GM18909 (cell line): ENCODE results near the gene RAB22A.

ENCODE experiments used
- ATAC-seq: cut with Tn5 transposase; IDR thresholded peaks from one replicate; pipeline ENCODE4 v1.9.1; 2021; ENCODE audit warnings: mild to moderate bottlenecking; ENCODE audit not compliant: unreplicated experiment, poor library complexity

Gene RAB22A

GRCh38 chr20:58300321-58300720 is 9.2 kb upstream of the RAB22A start:
- no peak for ATAC-seq

- ATAC-seq, result no peak
Measured at GRCh38 chr20:58303547-58303946, 6.0 kb upstream of the RAB22A start.

GRCh38 chr20:58305061-58305460 is 4.5 kb upstream of the RAB22A start:
- no peak for ATAC-seq

GRCh38 chr20:58306421-58307261 is 2.9 kb upstream of the RAB22A start:
- ATAC-seq, result peak; percentile 59

GRCh38 chr20:58307270-58307669 is 2.2 kb upstream of the RAB22A start:
- no peak for ATAC-seq

- ATAC-seq, result no peak
Measured at GRCh38 chr20:58308290-58308679, 1.2 kb upstream of the RAB22A start.

GRCh38 chr20:58308680-58309527 is 611 bp upstream of the RAB22A start:
- peak; percentile 45 for ATAC-seq

- no peak for ATAC-seq
Measured at GRCh38 chr20:58310291-58310782, 822 bp downstream of the RAB22A start.

GRCh38 chr20:58312836-58313235 is 3.3 kb downstream of the RAB22A start:
- no peak for ATAC-seq

GRCh38 chr20:58313396-58313795 is 3.9 kb downstream of the RAB22A start:
- no peak for ATAC-seq

- no peak for ATAC-seq
Measured at GRCh38 chr20:58321205-58321604, 11.7 kb downstream of the RAB22A start.

- no peak for ATAC-seq
Measured at GRCh38 chr20:58322083-58322482, 12.6 kb downstream of the RAB22A start.

GRCh38 chr20:58325912-58326311 is 16.4 kb downstream of the RAB22A start:
- no peak for ATAC-seq

GRCh38 chr20:58327211-58327610 is 17.7 kb downstream of the RAB22A start:
- ATAC-seq, result no peak

GRCh38 chr20:58328836-58329235 is 19.3 kb downstream of the RAB22A start:
- no peak for ATAC-seq

GRCh38 chr20:58329711-58330110 is 20.2 kb downstream of the RAB22A start:
- ATAC-seq, result no peak

- ATAC-seq, result no peak
Measured at GRCh38 chr20:58330249-58330648, 20.7 kb downstream of the RAB22A start.

GRCh38 chr20:58330687-58331086 is 21.2 kb downstream of the RAB22A start:
- ATAC-seq, result no peak

GRCh38 chr20:58331961-58332551 is 22.5 kb downstream of the RAB22A start:
- ATAC-seq, result no peak

GRCh38 chr20:58339741-58340140 is 30.2 kb downstream of the RAB22A start:
- no peak for ATAC-seq

GRCh38 chr20:58340151-58340550 is 30.6 kb downstream of the RAB22A start:
- ATAC-seq, result no peak
